Stomach smooth muscle (tissue), 2 donors: ENCODE data around the gene ZNF444.
"Not testable (repeated sequence)": the region's sequence is repeated elsewhere in the genome, so short reads cannot be mapped to it uniquely, and the experiment has no call there.

Experiments
- H3K27ac ChIP-seq: one replicate; pipeline ENCODE4 v1.7.0; 2013; ENCODE audit warnings: mild to moderate bottlenecking, low read length, inconsistent platforms
- H3K27me3 ChIP-seq, 2 donors: one replicate each; pipeline ENCODE4 v1.7.0; 2013; ENCODE audit warnings: low read length in 2 of 2; ENCODE audit not compliant: insufficient read depth in 2 of 2, control insufficient read depth in 1 of 2
- H3K36me3 ChIP-seq, 2 donors: one replicate each; pipeline ENCODE4 v1.7.0; 2013; ENCODE audit warnings: low read length in 2 of 2; ENCODE audit not compliant: control insufficient read depth in 2 of 2, insufficient read depth in 2 of 2
- H3K4me1 ChIP-seq: one replicate; pipeline ENCODE4 v1.7.0; 2013; ENCODE audit warnings: low read length; ENCODE audit not compliant: control insufficient read depth, insufficient read depth
- H3K4me3 ChIP-seq, 2 donors: one replicate each; pipeline ENCODE4 v1.7.0; 2013; ENCODE audit warnings: low read length in 2 of 2
- H3K9ac ChIP-seq, 2 donors: one replicate each; pipeline ENCODE4 v1.7.0; 2013; ENCODE audit warnings: low read length in 2 of 2, mild to moderate bottlenecking in 1 of 2
- H3K9me3 ChIP-seq, 2 donors: one replicate each; pipeline ENCODE4 v1.7.0; 2013; ENCODE audit warnings: low read length in 2 of 2; ENCODE audit not compliant: control insufficient read depth in 2 of 2
- donor health status: healthy.
- donor health status: Pancreatic carcinoma.

The ZNF444 gene

DNA sequence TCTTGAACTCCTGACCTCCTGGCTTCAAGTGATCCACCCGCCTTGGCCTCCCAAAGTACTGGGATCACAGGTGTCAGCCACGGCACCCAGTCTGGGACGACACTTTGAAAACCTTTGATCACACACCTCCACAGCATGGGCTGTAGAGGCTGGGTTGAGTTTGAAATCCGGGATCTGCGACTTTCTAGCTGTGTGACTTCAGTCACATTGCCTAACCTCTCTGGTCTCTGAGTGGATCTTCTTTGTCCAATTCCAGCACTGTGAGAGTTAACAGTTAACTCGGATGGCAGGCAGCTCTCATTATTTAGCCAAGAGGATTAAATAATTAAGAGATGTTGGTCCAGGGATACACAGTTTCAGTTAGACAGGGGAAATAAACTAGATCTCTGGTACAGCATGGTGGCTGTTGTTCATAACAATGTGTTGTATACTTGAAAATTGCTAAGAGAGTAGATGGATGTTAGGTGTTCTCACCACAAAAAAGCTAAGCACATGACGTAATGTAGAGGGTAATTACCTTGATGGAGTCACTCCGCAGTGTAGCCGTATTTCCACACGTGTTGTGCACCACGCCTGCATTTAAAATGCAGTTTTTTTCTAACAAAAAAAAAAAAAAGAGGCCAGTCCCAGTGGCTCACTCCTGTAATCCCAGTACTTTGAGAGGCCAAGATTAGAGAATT is 36.6 kb downstream of the ZNF444 start:
- no peaks in the 10 kb centered on the region for H3K4me1 ChIP-seq
- peaks cover 16 to 19% of the 10 kb centered on the region in 2 donors for H3K27me3 ChIP-seq
- H3K36me3 ChIP-seq, result no peaks in the 10 kb centered on the region
- H3K9me3 ChIP-seq, result no peaks in the 10 kb centered on the region
- no peak overlapping the region for H3K27ac ChIP-seq
- H3K9ac ChIP-seq, result no peak overlapping the region
- no peak overlapping the region for H3K4me3 ChIP-seq

DNA sequence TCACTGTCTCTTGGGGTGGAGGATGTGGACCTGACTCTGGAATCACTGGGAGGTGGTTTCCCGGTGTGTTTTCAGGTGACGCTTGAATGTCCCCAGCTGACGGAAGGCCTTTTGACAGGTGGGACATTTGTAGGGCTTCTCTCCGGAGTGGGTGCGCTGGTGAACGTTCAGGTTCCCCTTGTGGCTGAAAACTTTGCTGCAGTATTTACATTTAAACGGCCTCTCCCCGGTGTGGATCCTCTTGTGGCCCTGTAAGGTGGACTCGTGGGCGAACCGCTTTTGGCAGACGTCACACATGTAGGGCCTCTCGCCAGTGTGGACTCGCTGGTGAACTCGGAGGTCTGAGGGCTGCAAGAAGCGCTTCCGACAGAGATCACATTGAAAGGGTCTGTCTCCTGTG is 48.7 kb downstream of the ZNF444 start:
- Histone ChIP-seq H3K4me3 (no peak overlapping the region), H3K4me1 (no peaks in the 10 kb centered on the region), H3K27me3 (peaks cover 0 to 3% of the 10 kb centered on the region in 2 donors), H3K36me3 (no peaks in the 10 kb centered on the region), H3K27ac (no peak overlapping the region), H3K9ac (no peak overlapping the region), H3K9me3 (no peaks in the 10 kb centered on the region)

- Histone ChIP-seq H3K4me3 (no peak overlapping the region), H3K4me1 (no peaks in the 10 kb centered on the region), H3K36me3 (no peaks in the 10 kb centered on the region), H3K27me3 (no peaks in the 10 kb centered on the region), H3K9me3 (no peaks in the 10 kb centered on the region), H3K9ac (no peak overlapping the region), H3K27ac (no peak overlapping the region)
Observed at GRCh38 chr19:56191115-56191514, 50.0 kb downstream of the ZNF444 start.

- no peaks in the 10 kb centered on the region for H3K9me3 ChIP-seq
- no peak overlapping the region for H3K27ac ChIP-seq
- H3K27me3 ChIP-seq, result no peaks in the 10 kb centered on the region
- no peak overlapping the region for H3K9ac ChIP-seq
- H3K4me3 ChIP-seq, result no peak overlapping the region
- no peaks in the 10 kb centered on the region for H3K36me3 ChIP-seq
- H3K4me1 ChIP-seq, result no peaks in the 10 kb centered on the region
Observed at GRCh38 chr19:56191711-56192110, 50.6 kb downstream of the ZNF444 start.

DNA sequence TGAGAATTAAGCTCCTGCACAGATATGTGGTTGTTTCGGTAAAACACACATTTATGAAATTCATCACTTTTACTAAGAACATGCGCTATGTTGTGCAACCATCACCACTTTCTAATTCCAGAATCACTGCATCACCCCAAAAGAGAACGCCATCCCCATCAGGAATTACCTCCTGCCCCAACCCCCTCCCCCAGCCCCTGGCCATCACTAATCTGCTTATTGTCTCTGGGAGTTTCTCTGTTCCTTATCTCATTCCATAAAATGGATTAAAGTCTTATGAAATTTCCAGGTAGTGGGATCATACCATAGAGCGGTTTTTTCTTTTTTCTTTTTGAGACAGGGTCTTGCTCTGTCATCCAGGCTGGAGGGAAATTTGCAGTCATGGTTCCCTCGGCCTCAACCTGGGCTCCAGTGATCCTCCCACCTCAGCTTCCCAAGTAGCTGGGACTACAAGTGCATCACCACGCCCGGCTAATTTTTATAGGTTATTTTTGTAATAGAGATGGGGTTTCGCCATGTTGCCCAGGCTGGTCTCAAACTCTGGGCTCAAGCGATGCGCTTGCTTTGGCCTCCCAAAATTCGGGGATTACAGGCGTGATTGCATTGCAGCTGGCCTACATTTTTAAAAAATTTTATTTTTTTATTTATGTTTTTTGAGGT is 53.0 kb downstream of the ZNF444 start:
- Histone ChIP-seq H3K4me3 (no peak overlapping the region), H3K4me1 (no peaks in the 10 kb centered on the region), H3K36me3 (no peaks in the 10 kb centered on the region), H3K27me3 (no peaks in the 10 kb centered on the region), H3K9ac (no peak overlapping the region), H3K9me3 (no peaks in the 10 kb centered on the region), H3K27ac (no peak overlapping the region)

GRCh38 chr19:56197646-56198045 is 56.6 kb downstream of the ZNF444 start, which contains the start of gene ZSCAN5B:
Gene ZSCAN5B, minus strand, starts transcription at chr19:56197783. Its CDS starts 4,731 bp downstream, at chr19:56193052.
- H3K9me3 ChIP-seq, H3K4me3 ChIP-seq, H3K27ac ChIP-seq, H3K4me1 ChIP-seq, H3K27me3 ChIP-seq, H3K9ac ChIP-seq, H3K36me3 ChIP-seq: not testable (repeated sequence)

DNA sequence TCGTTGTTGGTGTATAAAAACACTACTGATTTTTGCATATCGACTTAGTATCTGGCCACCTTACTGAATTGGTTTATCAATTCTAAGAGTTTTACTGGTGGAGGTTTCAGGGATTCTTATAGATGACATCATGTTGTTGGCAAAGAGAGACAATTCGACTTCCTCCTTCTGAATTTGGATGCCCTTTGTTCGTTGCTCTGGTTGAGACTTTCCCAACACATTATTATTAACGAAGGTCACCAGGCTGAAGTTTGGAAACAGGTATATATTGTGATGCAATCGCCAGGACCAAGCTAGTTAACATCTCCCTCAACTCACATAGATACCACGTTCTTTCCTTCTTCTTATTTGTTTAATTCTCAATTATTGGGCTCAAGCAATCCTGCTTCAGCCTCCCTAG is 58.6 kb downstream of the ZNF444 start:
- Histone ChIP-seq H3K27me3 (no peaks in the 10 kb centered on the region), H3K4me3 (no peak overlapping the region), H3K9ac (no peak overlapping the region), H3K9me3 (no peaks in the 10 kb centered on the region), H3K4me1 (no peaks in the 10 kb centered on the region), H3K36me3 (no peaks in the 10 kb centered on the region), H3K27ac (no peak overlapping the region)

GRCh38 chr19:56201973-56202372 is 60.9 kb downstream of the ZNF444 start, which contains the start of gene ZSCAN5C:
Gene ZSCAN5C, plus strand, starts transcription at chr19:56202273. Its CDS starts 3,641 bp downstream, at chr19:56205914.
- H3K9me3 ChIP-seq, result no peaks in the 10 kb centered on the region
- H3K27me3 ChIP-seq, result no peaks in the 10 kb centered on the region
- H3K9ac ChIP-seq, result no peak within 1 kb of the TSS
- H3K27ac ChIP-seq, result no peak within 1 kb of the TSS
- no peak within 1 kb of the TSS for H3K4me3 ChIP-seq
- no peaks in the 10 kb centered on the region for H3K4me1 ChIP-seq
- H3K36me3 ChIP-seq, result no peaks in the 10 kb centered on the region

DNA sequence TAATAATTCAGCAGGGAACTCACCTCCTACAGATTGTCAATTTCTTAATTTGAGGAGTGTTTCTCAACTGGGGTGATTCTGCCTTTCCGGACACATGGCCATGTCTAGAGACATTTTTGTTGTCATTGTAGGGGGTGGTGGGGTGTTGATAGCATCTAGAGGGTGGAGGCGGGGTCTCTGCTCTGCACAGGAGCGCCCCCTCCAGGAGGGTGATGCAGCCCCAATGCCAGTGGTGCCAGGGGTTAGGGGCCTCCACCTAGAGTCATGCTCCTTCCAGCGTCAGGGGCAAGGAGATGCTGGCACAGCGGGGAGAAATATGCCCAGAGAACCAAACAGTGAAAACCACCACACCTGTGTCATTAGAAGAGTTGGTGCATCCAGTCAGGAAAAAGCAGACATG is 66.5 kb downstream of the ZNF444 start:
- not testable (repeated sequence) for H3K4me1 ChIP-seq, H3K27me3 ChIP-seq, H3K9ac ChIP-seq, H3K4me3 ChIP-seq, H3K9me3 ChIP-seq, H3K36me3 ChIP-seq, H3K27ac ChIP-seq

DNA sequence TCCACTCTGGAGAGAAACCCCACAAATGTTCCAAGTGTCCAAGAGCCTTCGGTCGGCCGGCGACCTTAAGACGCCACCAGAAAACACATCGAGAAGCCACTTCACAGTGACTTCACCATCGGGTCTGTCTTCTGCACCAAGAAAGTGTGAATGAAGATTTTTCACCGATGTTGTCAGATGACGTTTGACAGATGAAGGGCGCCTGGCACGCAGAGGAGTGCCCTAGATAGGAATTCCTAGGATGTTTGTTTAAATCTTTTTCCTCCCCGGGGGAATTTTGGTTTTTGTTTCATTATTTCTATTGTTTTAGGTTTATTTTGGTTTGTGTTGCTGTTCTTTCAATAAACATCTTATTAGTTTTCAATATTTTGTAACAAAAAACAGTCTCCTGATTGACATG is 68.0 kb downstream of the ZNF444 start:
- Histone ChIP-seq H3K4me3 (no peak overlapping the region), H3K36me3 (no peaks in the 10 kb centered on the region), H3K9ac (no peak overlapping the region), H3K9me3 (no peaks in the 10 kb centered on the region), H3K27ac (no peak overlapping the region), H3K4me1 (no peaks in the 10 kb centered on the region), H3K27me3 (peaks cover 2 to 4% of the 10 kb centered on the region in 2 donors)

- H3K4me1 ChIP-seq, H3K9ac ChIP-seq, H3K9me3 ChIP-seq, H3K27me3 ChIP-seq, H3K27ac ChIP-seq, H3K36me3 ChIP-seq, H3K4me3 ChIP-seq: not testable (repeated sequence)
Observed at GRCh38 chr19:56210036-56210435, 68.9 kb downstream of the ZNF444 start.
